GM18520 (cell line): ENCODE data around the gene SYDE1.

Experiments used
- ATAC-seq: cut with Tn5 transposase; IDR thresholded peaks from one replicate; pipeline ENCODE4 v1.9.1; 2021; ENCODE audit not compliant: unreplicated experiment

Gene SYDE1

GRCh38 chr19:15124572-15125231 lies 17.5 kb downstream of the SYDE1 start:
- no peak for ATAC-seq

- ATAC-seq: peak; percentile 83
Observed at GRCh38 chr19:15125232-15126067, 18.2 kb downstream of the SYDE1 start.

GRCh38 chr19:15126131-15126910 lies 19.1 kb downstream of the SYDE1 start:
- ATAC-seq: no peak

GRCh38 chr19:15128162-15128770 lies 21.1 kb downstream of the SYDE1 start:
- ATAC-seq: no peak

GRCh38 chr19:15129856-15130585 lies 22.8 kb downstream of the SYDE1 start:
- ATAC-seq: no peak

GRCh38 chr19:15136234-15136954 lies 29.2 kb downstream of the SYDE1 start:
- ATAC-seq: no peak

- no peak for ATAC-seq
Observed at GRCh38 chr19:15137777-15138176, 30.6 kb downstream of the SYDE1 start.

GRCh38 chr19:15138427-15138826 lies 31.2 kb downstream of the SYDE1 start:
- no peak for ATAC-seq

- no peak for ATAC-seq
Observed at GRCh38 chr19:15141143-15141542, 33.9 kb downstream of the SYDE1 start.

- no peak for ATAC-seq
Observed at GRCh38 chr19:15142313-15142712, 35.1 kb downstream of the SYDE1 start.

- ATAC-seq: no peak
Observed at GRCh38 chr19:15144046-15144646, 36.9 kb downstream of the SYDE1 start.

- no peak for ATAC-seq
Observed at GRCh38 chr19:15147090-15147489, 39.9 kb downstream of the SYDE1 start.

GRCh38 chr19:15149737-15150136 lies 42.5 kb downstream of the SYDE1 start:
- no peak for ATAC-seq

GRCh38 chr19:15154002-15154612 lies 46.9 kb downstream of the SYDE1 start:
- no peak for ATAC-seq

- no peak for ATAC-seq
Observed at GRCh38 chr19:15155296-15155695, 48.1 kb downstream of the SYDE1 start.

- no peak for ATAC-seq
Observed at GRCh38 chr19:15156391-15156790, 49.2 kb downstream of the SYDE1 start.

- ATAC-seq: no peak
Observed at GRCh38 chr19:15159251-15159650, 52.0 kb downstream of the SYDE1 start.

- no peak for ATAC-seq
Observed at GRCh38 chr19:15161028-15161984, 54.1 kb downstream of the SYDE1 start.
